GM18868 (cell line): ENCODE measurements around the gene DESI1.
A peak's percentile ranks its signal among the peaks of the same experiment; 100 is the strongest.
"Not testable (repeated sequence)": the region's sequence is repeated elsewhere in the genome, so short reads cannot be mapped to it uniquely, and the experiment has no call there.

ENCODE experiments used
- ATAC-seq: cut with Tn5 transposase; IDR thresholded peaks from one replicate; pipeline ENCODE4 v1.9.1; 2021; ENCODE audit warnings: mild to moderate bottlenecking, moderate library complexity; ENCODE audit not compliant: unreplicated experiment

DESI1 gene

GRCh38 chr22:41589391-41590241, 31.2 kb downstream of the DESI1 start, which contains the start of gene PMM1:
Gene PMM1, minus strand, starts transcription at chr22:41589840. Its CDS starts 35 bp downstream, at chr22:41589805.
- peak; percentile 95 for ATAC-seq

GRCh38 chr22:41587347-41587723, 33.5 kb downstream of the DESI1 start:
- no peak for ATAC-seq

GRCh38 chr22:41585898-41586297, 34.9 kb downstream of the DESI1 start:
- ATAC-seq, result no peak

- ATAC-seq, result no peak
Observed at GRCh38 chr22:41584881-41585280, 36.0 kb downstream of the DESI1 start.

GRCh38 chr22:41582694-41583093, 38.1 kb downstream of the DESI1 start:
- ATAC-seq, result no peak

GRCh38 chr22:41579997-41580355, 40.9 kb downstream of the DESI1 start:
- ATAC-seq, result no peak

GRCh38 chr22:41579297-41579996, 41.4 kb downstream of the DESI1 start:
- no peak for ATAC-seq

GRCh38 chr22:41578818-41579217, 42.0 kb downstream of the DESI1 start:
- ATAC-seq, result no peak

GRCh38 chr22:41578114-41578513, 42.7 kb downstream of the DESI1 start:
- no peak for ATAC-seq

- ATAC-seq, result no peak
Observed at GRCh38 chr22:41576877-41577276, 44.0 kb downstream of the DESI1 start.

- no peak for ATAC-seq
Observed at GRCh38 chr22:41575533-41575932, 45.3 kb downstream of the DESI1 start.

GRCh38 chr22:41574847-41575381, 45.9 kb downstream of the DESI1 start:
- ATAC-seq, result no peak

- ATAC-seq, result no peak
Observed at GRCh38 chr22:41573677-41574076, 47.2 kb downstream of the DESI1 start.

GRCh38 chr22:41572305-41572704, 48.5 kb downstream of the DESI1 start:
- ATAC-seq, result not testable (repeated sequence)

GRCh38 chr22:41571786-41572185, 49.1 kb downstream of the DESI1 start:
- ATAC-seq, result no peak

GRCh38 chr22:41570221-41570620, 50.6 kb downstream of the DESI1 start:
- no peak for ATAC-seq

GRCh38 chr22:41568811-41569210, 52.0 kb downstream of the DESI1 start:
- no peak for ATAC-seq

- ATAC-seq, result no peak
Observed at GRCh38 chr22:41567512-41567768, 53.4 kb downstream of the DESI1 start.

- no peak for ATAC-seq
Observed at GRCh38 chr22:41565403-41566054, 55.3 kb downstream of the DESI1 start.

GRCh38 chr22:41564563-41564962, 56.3 kb downstream of the DESI1 start:
- ATAC-seq, result no peak

- ATAC-seq, result no peak
Observed at GRCh38 chr22:41563051-41563711, 57.7 kb downstream of the DESI1 start.
